Nephron (organoid): ENCODE results near the gene NSL1.

Experiments
- H3K27ac Mint-ChIP-seq, 3 experiments: 2 replicates each; pipeline ENCODE4 v1.8.0; 2020; ENCODE audit warnings: mixed read lengths in 3 of 3, mild to moderate bottlenecking in 2 of 3, moderate library complexity in 1 of 3
- H3K27me3 Mint-ChIP-seq: 2 replicates; pipeline ENCODE4 v1.8.0; 2021; ENCODE audit warnings: low read depth, mild to moderate bottlenecking, moderate library complexity, mixed read lengths
- H3K36me3 Mint-ChIP-seq: 2 replicates; pipeline ENCODE4 v1.8.0; 2020; ENCODE audit warnings: low read depth, mixed read lengths
- H3K4me1 Mint-ChIP-seq: 2 replicates; pipeline ENCODE4 v1.8.0; 2020; ENCODE audit warnings: mixed read lengths
- H3K4me3 Mint-ChIP-seq, 3 experiments: 2 replicates each; pipeline ENCODE4 v1.8.0; 2020; ENCODE audit warnings: mild to moderate bottlenecking in 3 of 3, mixed read lengths in 3 of 3, moderate library complexity in 2 of 3
- H3K9me3 Mint-ChIP-seq: 2 replicates; pipeline ENCODE4 v1.8.0; 2020; ENCODE audit warnings: mixed read lengths
- CTCF ChIP-seq, 3 experiments: fragments of 200-600 bp; sonication (generic); IDR thresholded peaks; one replicate each; pipeline ENCODE4 v1.5.0; 2021; ENCODE audit warnings: antibody characterized with exemption in 3 of 3; ENCODE audit not compliant: unreplicated experiment in 3 of 3

The NSL1 gene

GRCh38 chr1:212825798-212826452, 34.3 kb upstream of the NSL1 start:
- Mint-ChIP-seq H3K36me3 (no peaks in the 10 kb centered on the region), H3K4me1 (no peaks in the 10 kb centered on the region), H3K4me3 (no peak overlapping the region), H3K9me3 (peaks cover 15% of the 10 kb centered on the region), H3K27ac (peak overlapping the region in 2 of 3 experiments; percentile 33 to 71), H3K27me3 (peaks cover 8% of the 10 kb centered on the region)
- no peak for TF ChIP-seq CTCF (IDR thresholded peaks at IDR 0.05; ENCODE audit: unreplicated experiment in 3 of 3)

- H3K4me3 Mint-ChIP-seq = no peak overlapping the region
- peaks cover 8% of the 10 kb centered on the region for H3K27me3 Mint-ChIP-seq
Measured at GRCh38 chr1:212824201-212824600, 32.6 kb upstream of the NSL1 start.

GRCh38 chr1:212822956-212823355, 31.4 kb upstream of the NSL1 start:
- H3K4me1 Mint-ChIP-seq = no peaks in the 10 kb centered on the region
- TF ChIP-seq CTCF (IDR thresholded peaks at IDR 0.05; ENCODE audit: unreplicated experiment in 3 of 3) = no peak
- H3K4me3 Mint-ChIP-seq = no peak overlapping the region
- peaks cover 15% of the 10 kb centered on the region for H3K9me3 Mint-ChIP-seq
- peaks cover 7% of the 10 kb centered on the region for H3K27me3 Mint-ChIP-seq
- no peaks in the 10 kb centered on the region for H3K36me3 Mint-ChIP-seq
- no peak overlapping the region for H3K27ac Mint-ChIP-seq

More at GRCh38 chr1:212824201-212824600, 32.6 kb upstream of the NSL1 start:
- no peaks in the 10 kb centered on the region for H3K4me1 Mint-ChIP-seq
- no peak overlapping the region for H3K27ac Mint-ChIP-seq
- no peak for TF ChIP-seq CTCF (IDR thresholded peaks at IDR 0.05; ENCODE audit: unreplicated experiment in 3 of 3)
- H3K9me3 Mint-ChIP-seq = peaks cover 15% of the 10 kb centered on the region
- no peaks in the 10 kb centered on the region for H3K36me3 Mint-ChIP-seq

- no peak for TF ChIP-seq CTCF (IDR thresholded peaks at IDR 0.05; ENCODE audit: unreplicated experiment in 3 of 3)
Measured at GRCh38 chr1:212820969-212821368, 29.4 kb upstream of the NSL1 start.

GRCh38 chr1:212819726-212820125, 28.1 kb upstream of the NSL1 start:
- Mint-ChIP-seq H3K27me3 (no peaks in the 10 kb centered on the region), H3K4me1 (no peaks in the 10 kb centered on the region)

More at GRCh38 chr1:212820969-212821368, 29.4 kb upstream of the NSL1 start:
- Mint-ChIP-seq H3K27me3 (peaks cover under 1% of the 10 kb centered on the region), H3K27ac (no peak overlapping the region), H3K4me1 (no peaks in the 10 kb centered on the region), H3K36me3 (no peaks in the 10 kb centered on the region), H3K4me3 (no peak overlapping the region), H3K9me3 (peaks cover 8% of the 10 kb centered on the region)

More at GRCh38 chr1:212819726-212820125, 28.1 kb upstream of the NSL1 start:
- no peak overlapping the region for H3K27ac Mint-ChIP-seq
- peaks cover 6% of the 10 kb centered on the region for H3K36me3 Mint-ChIP-seq
- no peak for TF ChIP-seq CTCF (IDR thresholded peaks at IDR 0.05; ENCODE audit: unreplicated experiment in 3 of 3)
- H3K4me3 Mint-ChIP-seq = no peak overlapping the region
- peaks cover 2% of the 10 kb centered on the region for H3K9me3 Mint-ChIP-seq
